Panc1 (cell line): ENCODE results near the gene KCNQ2.

ENCODE experiments used
- POLR2AphosphoS5 ChIP-seq: IDR thresholded peaks from 2 replicates; pipeline ENCODE4 v1.6.1; 2012; ENCODE audit warnings: mild to moderate bottlenecking, low read depth, low read length, moderate library complexity
- SIN3A ChIP-seq: IDR thresholded peaks from 2 replicates; pipeline ENCODE4 v1.6.1; 2012; ENCODE audit warnings: low read depth, mild to moderate bottlenecking, low read length, moderate library complexity, borderline replicate concordance; ENCODE audit not compliant: insufficient read depth
- TF ChIP-seq, protein P1 (sequence below): fragments of 450-650 bp; IDR thresholded peaks from 2 replicates; pipeline ENCODE4 v1.5.1; 2017; ENCODE audit warnings: mild to moderate bottlenecking
- TF ChIP-seq, protein P2 (sequence below), 2 experiments: IDR thresholded peaks; 2 replicates each; pipeline ENCODE4 v1.6.1; 2011 to 2012; ENCODE audit warnings: low read depth in 2 of 2, control low read depth in 1 of 2, low read length in 1 of 2, mild to moderate bottlenecking in 1 of 2, moderate library complexity in 1 of 2; ENCODE audit not compliant: insufficient read depth in 1 of 2

DNA sequence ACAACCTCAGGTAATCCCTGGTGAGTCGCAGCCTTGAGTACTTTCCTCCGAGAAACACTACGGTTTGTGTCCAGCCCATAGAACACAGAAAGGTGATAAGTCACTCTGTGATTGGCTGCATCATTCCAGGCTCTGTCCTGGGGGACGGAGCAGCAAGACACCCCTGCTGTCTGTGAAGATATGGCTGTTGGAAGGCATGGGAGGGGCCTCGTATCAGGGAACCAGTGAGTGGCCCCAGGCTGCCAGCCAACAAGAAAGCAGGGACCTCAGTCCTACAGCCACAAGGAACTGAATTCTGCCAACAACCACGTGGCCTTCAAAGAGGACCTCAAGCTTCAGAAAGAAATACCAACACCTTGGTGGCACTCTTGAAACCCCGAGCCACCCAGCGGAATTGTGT, 32.8 kb upstream of the KCNQ2 start:
- TF ChIP-seq, protein P1, sequence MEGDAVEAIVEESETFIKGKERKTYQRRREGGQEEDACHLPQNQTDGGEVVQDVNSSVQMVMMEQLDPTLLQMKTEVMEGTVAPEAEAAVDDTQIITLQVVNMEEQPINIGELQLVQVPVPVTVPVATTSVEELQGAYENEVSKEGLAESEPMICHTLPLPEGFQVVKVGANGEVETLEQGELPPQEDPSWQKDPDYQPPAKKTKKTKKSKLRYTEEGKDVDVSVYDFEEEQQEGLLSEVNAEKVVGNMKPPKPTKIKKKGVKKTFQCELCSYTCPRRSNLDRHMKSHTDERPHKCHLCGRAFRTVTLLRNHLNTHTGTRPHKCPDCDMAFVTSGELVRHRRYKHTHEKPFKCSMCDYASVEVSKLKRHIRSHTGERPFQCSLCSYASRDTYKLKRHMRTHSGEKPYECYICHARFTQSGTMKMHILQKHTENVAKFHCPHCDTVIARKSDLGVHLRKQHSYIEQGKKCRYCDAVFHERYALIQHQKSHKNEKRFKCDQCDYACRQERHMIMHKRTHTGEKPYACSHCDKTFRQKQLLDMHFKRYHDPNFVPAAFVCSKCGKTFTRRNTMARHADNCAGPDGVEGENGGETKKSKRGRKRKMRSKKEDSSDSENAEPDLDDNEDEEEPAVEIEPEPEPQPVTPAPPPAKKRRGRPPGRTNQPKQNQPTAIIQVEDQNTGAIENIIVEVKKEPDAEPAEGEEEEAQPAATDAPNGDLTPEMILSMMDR, result no peak
- no peak for TF ChIP-seq SIN3A
- no peak for TF ChIP-seq POLR2AphosphoS5
- TF ChIP-seq, protein P2, sequence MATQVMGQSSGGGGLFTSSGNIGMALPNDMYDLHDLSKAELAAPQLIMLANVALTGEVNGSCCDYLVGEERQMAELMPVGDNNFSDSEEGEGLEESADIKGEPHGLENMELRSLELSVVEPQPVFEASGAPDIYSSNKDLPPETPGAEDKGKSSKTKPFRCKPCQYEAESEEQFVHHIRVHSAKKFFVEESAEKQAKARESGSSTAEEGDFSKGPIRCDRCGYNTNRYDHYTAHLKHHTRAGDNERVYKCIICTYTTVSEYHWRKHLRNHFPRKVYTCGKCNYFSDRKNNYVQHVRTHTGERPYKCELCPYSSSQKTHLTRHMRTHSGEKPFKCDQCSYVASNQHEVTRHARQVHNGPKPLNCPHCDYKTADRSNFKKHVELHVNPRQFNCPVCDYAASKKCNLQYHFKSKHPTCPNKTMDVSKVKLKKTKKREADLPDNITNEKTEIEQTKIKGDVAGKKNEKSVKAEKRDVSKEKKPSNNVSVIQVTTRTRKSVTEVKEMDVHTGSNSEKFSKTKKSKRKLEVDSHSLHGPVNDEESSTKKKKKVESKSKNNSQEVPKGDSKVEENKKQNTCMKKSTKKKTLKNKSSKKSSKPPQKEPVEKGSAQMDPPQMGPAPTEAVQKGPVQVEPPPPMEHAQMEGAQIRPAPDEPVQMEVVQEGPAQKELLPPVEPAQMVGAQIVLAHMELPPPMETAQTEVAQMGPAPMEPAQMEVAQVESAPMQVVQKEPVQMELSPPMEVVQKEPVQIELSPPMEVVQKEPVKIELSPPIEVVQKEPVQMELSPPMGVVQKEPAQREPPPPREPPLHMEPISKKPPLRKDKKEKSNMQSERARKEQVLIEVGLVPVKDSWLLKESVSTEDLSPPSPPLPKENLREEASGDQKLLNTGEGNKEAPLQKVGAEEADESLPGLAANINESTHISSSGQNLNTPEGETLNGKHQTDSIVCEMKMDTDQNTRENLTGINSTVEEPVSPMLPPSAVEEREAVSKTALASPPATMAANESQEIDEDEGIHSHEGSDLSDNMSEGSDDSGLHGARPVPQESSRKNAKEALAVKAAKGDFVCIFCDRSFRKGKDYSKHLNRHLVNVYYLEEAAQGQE (IDR thresholded peaks at IDR 0.05; ENCODE audit: insufficient read depth in 1 of 2, low read depth in 2 of 2, low read length in 1 of 2), result no peak
